HEK293 (cell line): ENCODE results near the gene GDPGP1.
"Not testable (repeated sequence)": the region's sequence is repeated elsewhere in the genome, so short reads cannot be mapped to it uniquely, and the experiment has no call there.

ENCODE experiments used
- CTCF ChIP-seq: fragments of 450-650 bp; formaldehyde crosslinking; IDR thresholded peaks from 2 replicates; pipeline ENCODE4 v1.5.1; 2016; ENCODE audit warnings: missing biosample characterization, missing genetic modification characterization
- HOXA7 ChIP-seq: sonication (generic); formaldehyde crosslinking; IDR thresholded peaks from 2 replicates; pipeline ENCODE4 v1.8.1; 2022; ENCODE audit warnings: missing genetic modification reagents, borderline replicate concordance
- HOXD13 ChIP-seq: sonication (generic); formaldehyde crosslinking; IDR thresholded peaks from 2 replicates; pipeline ENCODE4 v1.8.0; 2022; ENCODE audit warnings: missing genetic modification reagents, borderline replicate concordance
- ZBTB26 ChIP-seq: fragments of 450-650 bp; formaldehyde crosslinking; optimal IDR thresholded peaks from 2 replicates; pipeline ENCODE3; 2016; ENCODE audit warnings: missing biosample characterization, mild to moderate bottlenecking, missing genetic modification characterization
- ZBTB48 ChIP-seq: fragments of 450-650 bp; formaldehyde crosslinking; IDR thresholded peaks from 2 replicates; pipeline ENCODE4 v1.5.1; 2016; ENCODE audit warnings: missing biosample characterization, missing genetic modification characterization
- ZNF112 ChIP-seq: fragments of 450-650 bp; formaldehyde crosslinking; IDR thresholded peaks from 2 replicates; pipeline ENCODE4 v1.5.0; 2017; ENCODE audit warnings: missing biosample characterization, missing genetic modification characterization
- ZNF221 ChIP-seq: fragments of 450-650 bp; formaldehyde crosslinking; IDR thresholded peaks from 2 replicates; pipeline ENCODE4 v1.5.1; 2017; ENCODE audit warnings: missing biosample characterization, missing genetic modification characterization, borderline replicate concordance
- ZNF24 ChIP-seq: fragments of 450-650 bp; formaldehyde crosslinking; IDR thresholded peaks from 2 replicates; pipeline ENCODE4 v1.5.1; 2016; ENCODE audit warnings: missing biosample characterization, missing genetic modification characterization
- ZNF530 ChIP-seq: fragments of 450-650 bp; formaldehyde crosslinking; IDR thresholded peaks from 2 replicates; pipeline ENCODE4 v1.5.1; 2016; ENCODE audit warnings: low read depth, missing biosample characterization, missing genetic modification characterization
- ZNF629 ChIP-seq: fragments of 450-650 bp; formaldehyde crosslinking; IDR thresholded peaks from 2 replicates; pipeline ENCODE4 v1.5.1; 2017; ENCODE audit warnings: missing biosample characterization, missing genetic modification characterization
- ZNF830 ChIP-seq: fragments of 450-650 bp; IDR thresholded peaks from 2 replicates; pipeline ENCODE4 v1.5.0; 2018; ENCODE audit warnings: missing biosample characterization, missing genetic modification characterization, low read depth, mild to moderate bottlenecking, moderate library complexity
- ZSCAN4 ChIP-seq: fragments of 450-650 bp; formaldehyde crosslinking; IDR thresholded peaks from 2 replicates; pipeline ENCODE4 v1.5.1; 2017; ENCODE audit warnings: missing biosample characterization, missing genetic modification characterization

GRCh38 chr15:90278467-90278866, 44.5 kb downstream of the GDPGP1 start:
- not testable (repeated sequence) for TF ChIP-seq ZBTB48 (tag by site-specific recombination); ZNF629 (tag by site-specific recombination); ZNF830; ZSCAN4 (tag by site-specific recombination); CTCF (tag by site-specific recombination); ZBTB26; ZNF24 (tag by site-specific recombination); ZNF221 (tag by site-specific recombination); ZNF530 (tag by site-specific recombination); ZNF112; HOXD13 (CRISPR knock-in tag); HOXA7 (CRISPR knock-in tag)
